CD4-positive, alpha-beta T cell treated with Interleukin-15 for 4 hours (primary cell): ENCODE measurements around the gene ALG12.

Experiments used
- DNase-seq: peaks from one replicate; pipeline ENCODE4 v3.0.0-alpha.2; 2020; ENCODE audit warnings: low spot score

ALG12 gene

DNA sequence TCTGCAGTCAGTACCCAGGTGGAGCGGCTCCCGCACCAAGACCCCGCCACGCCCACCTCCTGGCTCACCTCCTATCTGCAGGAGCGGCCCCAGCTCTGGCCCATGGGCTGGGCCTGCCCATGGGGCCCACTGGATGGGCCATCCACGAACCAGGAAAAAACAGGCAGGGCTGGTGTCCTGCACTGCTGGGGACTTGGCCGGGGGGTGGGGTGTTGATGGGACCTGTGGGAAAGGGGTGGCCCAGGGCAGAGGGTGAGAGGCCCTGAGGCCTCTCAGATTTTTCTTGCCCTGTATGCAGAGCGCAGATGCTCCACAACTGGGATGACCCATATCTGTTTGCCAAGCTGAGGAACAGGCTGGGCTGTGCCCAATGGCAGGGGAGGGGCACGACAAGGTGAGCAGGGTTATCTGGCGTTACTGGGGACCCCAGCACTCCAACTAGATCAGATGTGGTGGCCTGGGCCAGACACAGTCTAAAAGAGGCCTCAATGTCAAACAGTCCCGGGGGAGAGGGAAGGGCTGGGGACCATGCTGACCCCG is 39.7 kb upstream of the ALG12 start:
- no peak for DNase-seq

DNA sequence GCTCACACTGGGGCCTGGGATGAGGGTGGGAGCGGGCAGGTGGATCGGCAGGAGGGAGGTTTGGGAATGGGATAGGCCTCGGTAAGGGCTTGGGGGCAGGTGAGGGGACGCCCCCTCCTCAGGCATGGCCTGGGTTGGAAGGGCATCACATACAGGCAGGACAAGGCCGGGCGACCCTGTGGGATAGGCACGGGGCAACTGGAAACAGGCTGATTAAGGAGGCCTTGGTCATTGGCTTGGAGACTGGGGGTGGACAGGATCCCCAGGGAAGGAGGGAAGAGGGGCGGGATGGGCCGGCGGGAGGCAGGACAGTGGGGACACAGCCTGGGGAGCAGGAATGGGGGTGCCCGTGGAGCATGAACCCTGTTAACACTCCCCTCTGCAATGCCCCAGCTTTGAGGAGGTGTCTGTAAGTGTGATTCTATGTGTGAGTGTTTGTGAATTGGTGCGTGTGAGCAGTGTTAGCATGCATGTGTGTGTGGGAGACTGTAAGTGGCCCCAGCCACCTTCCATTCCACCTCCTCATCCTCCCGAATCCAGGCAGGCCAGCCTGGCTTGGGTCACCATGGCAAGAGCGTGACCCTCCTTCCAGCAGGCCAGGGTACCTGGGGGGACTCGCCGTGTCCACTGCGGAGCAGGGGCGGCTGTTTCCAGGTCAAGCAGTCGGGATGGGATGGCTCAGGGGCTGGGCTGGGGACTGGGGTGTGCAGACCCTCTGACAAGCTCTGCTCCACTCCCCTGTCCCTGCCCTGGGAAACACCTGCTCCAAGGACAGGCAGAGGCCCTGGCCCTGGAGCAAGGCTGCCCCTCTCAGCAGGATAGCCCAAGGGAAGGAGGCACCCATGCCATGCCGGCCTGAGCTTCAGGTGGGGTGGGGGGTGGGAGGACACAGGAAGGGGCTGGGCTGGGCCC is 38.9 kb upstream of the ALG12 start:
- no peak for DNase-seq

DNA sequence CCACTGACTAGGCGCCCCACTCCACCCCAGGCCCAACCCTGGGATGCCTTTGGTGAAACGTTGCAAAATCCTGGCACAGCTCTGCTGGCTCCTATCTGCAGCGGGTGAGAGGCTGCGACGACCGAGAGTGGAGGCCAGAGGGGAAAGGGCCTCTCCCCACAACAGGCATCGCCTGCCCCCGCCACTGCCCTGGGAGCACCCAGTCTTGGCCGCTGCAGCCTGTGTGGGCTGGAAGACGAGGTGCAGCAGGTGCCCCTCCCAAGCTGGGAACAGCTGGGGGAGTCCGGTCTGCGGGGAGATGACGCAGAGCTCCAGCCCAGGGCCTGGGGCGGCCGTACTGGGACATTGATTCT is 38.2 kb upstream of the ALG12 start:
- no peak for DNase-seq

DNA sequence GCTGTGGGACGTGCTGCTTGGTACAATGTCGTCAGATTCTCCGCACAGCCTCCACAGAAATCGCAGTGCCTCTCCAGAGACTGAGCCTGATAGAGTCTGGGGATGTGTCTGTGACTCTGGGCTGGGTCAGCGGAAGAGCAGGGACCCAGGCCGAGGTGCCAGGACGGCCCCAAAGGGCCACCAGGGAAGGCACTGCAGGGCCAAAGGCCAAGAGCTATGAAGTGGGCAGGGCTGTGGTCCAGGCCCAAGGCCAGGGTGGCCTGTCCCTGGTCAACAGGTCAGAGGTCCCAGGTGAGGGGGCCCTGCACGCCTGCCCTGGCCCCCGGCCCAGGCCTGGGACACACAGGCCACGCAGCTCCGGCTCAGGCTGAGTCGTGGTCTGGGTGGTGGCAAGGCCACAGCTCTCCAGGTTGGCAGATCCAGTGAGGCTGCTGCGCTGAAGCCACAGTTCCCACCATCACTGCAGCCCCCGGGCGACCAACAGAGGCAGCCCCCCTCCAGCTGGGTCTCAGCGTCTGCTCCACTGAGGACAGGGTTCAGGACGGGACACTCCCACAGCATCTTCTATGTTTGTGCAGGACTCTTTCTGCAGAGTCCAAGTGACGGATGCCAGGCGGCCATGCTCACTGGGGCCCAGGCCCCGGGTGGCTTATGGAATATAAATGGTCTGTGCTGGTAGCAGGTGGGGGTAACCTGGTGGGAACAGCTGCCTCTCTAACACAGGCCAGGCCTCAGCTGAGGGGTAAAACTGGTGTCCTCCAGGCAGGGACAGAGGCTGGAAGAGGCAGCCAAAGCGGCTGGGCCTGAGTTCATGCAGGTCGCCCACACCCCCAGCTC is 37.6 kb upstream of the ALG12 start:
- no peak for DNase-seq

DNA sequence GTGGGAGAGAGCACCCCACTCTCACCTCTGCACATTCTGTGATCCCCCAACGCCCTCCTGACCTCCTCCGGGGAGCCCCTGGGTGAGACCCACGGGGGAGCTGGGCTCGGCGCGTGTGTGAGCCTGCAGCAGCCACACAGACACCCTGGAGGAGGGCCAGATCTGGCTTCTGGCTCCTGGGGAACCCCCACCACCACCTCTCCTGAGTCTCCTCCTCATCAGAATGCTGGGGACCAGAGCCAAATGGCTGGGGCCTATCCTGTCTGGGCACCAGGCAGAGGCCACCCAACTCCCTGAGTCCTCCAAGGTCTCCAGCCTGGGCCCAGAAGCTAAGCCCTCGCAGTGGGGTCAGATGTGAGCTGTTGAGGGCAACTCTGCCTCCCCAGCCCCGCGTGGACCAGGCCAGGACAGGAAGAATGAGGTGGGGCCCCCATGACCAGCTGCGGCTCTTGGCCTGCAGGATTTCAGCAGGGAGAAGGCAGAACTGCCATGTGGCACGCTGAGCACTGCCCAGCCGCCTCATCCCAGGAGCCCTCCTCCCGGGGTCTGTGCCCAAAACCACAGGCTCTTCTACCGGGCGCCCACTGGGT is 36.8 kb upstream of the ALG12 start:
- no peak for DNase-seq

DNA sequence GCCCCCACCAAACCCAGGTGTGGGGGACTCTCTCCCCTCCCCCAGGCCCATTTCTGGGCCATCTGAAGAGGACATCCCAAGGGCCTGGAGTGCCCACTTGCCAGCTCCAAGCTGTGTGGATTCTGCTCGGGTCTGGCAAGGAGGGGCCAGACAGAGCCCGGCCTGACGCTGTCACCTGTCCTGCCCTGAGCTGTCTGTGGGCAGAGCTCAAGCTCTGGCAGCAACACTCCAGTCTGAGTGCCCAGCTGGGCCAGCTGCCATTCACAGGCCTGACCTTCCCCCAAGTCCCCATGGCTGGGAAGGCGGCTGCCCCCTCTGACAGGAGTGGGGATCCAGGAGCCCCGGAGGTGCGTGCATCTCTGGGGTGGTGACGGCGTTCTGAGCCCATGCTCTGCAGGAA is 36.1 kb upstream of the ALG12 start:
- DNase-seq = no peak

DNA sequence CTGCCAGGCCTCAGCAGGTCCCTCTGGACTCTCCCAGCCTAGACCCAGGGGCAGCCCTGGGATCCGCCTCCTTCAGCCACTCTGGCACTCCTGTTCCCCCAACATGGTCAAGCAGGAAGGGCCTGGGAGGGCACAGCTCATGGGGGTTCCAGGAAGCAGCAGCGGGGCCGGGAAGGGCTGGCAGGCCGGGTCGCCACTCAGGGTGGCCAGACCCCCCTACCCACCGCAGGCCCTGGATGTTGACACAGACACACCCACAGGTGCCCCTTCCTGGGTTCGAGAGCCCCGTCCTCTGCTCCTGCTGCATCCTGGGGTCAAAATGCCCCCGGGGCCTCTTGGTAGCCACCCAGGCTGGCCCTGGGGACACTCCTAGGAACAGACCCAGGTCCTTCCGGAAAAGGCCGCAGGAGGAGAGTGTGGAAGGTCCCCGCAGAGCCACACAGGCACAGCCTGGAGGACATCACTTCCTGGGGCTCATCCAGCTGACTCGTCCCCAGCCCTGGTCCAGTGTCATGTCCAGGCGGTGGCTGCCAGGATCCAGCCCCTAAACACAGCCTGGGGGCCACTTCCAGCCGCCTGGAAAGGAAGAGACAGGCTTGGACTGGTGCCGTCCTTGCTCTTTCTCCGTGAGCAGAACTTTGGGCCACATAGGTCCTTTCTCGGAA is 35.6 kb upstream of the ALG12 start:
- no peak for DNase-seq

DNA sequence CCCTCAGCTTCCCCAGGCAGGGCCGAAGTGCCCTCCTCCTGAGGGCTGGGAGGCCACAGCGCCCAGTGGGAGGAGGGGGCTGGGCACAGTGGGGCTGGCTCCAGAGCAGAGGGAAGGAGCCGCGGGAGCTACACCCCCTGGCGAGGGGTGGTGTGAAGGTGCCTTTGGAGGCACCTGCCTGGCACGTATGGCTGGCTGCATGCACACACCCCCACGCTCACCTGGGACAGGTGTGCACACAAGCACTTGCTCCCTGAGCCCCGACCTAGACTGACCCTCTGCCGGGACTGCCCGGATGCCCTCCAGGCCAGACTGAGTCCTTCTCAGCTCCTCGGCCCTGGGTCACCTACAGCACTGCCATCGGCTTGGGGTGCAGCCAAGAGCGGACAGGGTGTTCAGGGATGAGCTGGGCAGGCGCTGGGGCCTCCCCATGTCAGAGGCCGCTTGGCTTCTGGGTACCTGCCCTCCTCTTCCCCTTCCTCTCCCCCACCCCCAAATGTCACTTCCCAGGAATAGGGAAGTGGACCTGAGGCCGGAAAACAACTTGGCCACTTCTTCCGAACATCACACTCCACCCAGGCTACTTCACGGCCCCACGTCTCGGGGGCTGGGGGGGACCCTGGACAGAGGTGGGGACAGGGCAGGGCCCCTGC is 34.9 kb upstream of the ALG12 start:
- DNase-seq = no peak

DNA sequence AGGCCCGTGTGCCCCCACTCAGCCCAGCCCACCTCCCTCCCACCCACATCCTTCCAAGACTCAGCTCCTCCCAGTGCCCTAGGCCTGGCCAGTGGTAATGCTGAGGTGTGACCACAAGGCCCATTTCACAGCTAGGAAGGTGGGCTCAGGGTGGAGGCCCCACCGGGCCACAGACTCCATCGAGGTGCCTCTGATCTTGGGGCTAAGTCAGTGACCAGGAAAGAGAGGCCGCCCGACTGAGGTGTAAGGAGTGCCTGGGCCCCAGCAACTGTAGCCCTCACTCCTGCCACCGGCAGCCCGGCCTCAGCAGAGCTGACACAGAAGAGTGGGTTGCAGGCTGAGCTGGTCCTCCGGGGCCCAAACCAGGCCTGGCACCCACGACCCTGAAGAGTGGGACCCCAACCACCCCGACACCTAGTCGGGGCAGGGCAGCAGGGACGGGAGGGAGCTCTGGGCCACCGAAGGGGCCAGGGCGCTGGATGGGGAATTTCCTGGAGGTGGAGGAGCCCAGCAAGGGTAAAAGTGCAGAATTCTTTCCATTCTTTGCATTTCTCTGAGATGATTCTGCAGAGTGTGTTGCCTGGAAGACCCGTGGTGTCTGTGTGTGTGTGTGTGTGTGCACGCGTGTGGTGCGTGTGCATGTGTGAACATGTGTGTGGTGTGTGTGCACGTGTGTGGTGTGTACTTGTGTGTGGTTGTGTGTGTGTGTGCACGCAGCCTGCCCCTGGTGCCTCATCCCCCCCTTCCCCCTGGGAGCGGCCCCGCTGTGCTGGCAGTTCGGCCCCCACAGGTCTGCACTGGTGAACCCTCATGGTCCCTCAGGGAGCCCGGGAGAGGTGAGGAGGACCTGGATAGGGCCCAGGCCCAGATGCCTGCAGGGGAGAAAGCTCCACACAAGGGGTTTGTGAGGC is 34.0 kb upstream of the ALG12 start:
- no peak for DNase-seq

DNA sequence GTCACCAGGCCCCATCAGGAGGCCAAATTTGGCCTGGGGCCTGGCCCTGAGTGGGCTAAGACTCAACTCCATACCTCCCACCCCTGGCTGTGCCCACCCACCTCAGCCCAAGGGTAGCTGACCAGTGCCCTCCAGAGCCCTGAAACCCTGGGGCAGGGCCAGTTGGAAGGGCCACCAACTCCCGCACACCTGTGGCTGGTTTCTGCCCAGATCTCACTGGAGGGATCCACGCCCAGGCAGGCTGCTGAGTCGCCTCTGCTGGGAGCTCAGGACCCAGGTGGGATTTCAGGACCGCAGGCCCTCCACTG is 33.4 kb upstream of the ALG12 start:
- no peak for DNase-seq

DNA sequence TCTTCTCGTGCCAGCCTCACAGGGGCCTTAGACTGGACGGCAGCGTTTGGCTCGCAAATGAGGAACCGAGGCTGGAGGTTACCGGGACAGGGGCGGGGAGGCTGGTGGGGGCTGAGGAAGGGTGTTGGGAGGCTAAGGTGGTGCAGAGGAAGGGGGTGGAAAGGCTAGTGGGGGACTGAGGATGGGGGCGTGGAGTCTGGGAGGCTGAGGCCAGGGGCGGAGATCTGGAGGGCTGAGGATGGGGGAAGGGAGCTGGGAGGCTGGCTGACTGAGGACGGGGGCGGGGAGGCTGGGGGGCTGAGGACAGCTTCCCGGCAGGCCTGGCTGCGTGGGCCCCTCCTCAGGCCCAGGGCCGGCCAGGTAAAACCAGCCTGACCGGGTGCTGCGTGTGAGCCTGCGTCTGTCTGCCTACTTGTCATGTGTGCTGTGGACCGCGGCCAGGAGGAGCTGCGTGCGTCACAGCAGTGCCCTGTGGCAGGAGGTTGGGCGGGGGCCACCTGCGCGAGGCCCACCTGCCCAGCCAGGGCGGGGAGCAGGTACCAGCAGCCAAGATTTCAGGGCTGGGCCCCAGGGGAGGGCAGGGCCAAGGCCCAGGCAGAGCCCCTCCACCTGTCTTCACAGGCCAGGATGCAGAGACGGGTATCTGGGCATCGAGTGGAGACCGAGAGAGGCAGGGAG is 32.9 kb upstream of the ALG12 start:
- DNase-seq = no peak

DNA sequence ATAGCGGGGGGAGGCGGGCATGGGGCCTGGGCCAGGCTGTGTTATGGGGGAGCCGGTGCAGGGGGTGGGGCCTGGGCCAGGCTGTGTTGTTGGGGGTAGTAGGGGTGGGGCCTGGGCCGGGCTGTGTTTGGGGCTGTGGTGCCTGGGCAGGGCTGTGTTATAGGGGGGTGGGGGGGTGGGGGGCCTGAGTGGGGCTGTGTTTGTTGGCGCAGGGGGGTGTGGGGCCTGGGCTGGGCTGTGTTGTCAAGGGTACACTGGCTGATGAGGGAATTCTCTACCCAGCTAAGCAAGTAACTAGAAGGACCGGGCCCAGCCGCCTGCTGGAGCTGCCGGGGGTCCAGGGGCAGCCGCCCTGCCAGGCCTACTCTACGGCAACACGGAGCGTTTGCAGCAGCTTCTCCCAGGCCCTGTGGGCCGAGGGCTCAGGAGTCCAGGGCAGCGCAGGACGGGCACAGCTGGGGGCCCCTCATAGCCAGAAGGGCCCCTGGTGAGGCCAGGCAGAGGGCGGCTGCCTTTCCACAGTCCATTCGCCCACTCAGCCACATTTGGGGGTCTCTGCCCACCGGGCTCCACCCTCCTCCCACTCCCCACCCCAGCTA is 32.3 kb upstream of the ALG12 start:
- DNase-seq = no peak

DNA sequence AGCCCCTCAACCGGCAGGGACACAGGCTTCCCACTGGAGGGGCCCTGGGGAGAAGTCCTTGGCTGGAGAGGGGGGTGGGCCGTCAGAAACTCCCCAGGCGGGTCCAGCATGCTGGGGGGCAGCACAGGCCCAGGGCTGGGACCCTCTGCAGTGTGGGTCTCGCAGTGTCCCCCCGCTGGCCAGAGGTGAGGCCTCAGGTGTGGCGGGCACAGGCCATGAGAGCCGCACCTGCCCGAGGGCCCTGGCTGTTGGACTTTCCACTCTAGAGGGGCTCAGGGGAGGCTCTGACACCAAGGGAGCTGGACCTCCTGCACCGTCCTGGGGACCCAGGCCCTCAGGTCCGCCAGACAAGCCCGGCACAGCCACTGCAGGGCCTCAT is 31.7 kb upstream of the ALG12 start:
- DNase-seq = no peak

DNA sequence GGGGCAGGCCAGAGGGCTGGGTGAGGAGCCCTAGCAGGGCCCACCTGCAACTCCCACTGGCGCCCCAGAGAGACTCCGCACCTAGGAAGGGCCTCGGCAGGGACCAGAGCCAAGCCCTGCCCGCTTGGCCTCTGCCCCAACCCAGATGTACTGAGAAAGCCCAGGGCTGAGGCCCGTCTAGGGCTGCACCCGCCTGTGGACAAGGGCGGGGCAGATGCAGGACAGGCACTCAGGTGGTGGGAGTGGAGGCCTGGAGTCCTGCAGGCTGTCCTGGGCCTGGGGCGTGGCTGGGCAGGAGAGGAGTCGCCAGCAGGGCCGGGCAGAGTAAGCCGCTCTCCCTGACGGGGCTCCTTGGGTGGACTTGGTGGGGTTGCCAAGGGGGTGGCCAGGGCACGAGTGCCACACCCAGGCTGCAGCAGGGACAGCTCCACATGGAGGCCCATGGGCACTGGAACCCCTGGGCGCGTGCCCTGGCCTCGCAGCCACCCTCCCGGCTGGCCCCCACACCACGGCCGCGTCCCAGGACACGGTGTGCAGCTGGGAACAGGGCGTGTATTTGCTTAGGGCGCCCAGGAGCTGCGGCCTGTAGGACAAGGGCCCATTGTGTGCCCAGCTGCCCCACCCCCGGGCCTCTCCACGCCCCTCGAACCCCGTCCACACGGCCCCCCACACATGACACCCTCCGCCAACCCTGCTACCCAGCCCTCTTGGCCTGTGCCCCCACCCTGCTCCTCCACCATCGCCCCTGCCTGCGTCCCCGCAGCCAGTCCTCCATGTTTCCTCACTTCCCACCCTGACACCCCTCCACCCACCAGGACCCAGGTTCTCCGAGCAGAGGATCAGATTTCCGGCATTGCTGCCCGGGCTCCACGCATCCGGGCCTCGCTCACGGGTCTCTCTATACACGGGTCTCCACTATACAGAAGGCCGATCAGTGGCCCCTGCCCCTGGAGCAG is 31.0 kb upstream of the ALG12 start:
- DNase-seq = no peak

DNA sequence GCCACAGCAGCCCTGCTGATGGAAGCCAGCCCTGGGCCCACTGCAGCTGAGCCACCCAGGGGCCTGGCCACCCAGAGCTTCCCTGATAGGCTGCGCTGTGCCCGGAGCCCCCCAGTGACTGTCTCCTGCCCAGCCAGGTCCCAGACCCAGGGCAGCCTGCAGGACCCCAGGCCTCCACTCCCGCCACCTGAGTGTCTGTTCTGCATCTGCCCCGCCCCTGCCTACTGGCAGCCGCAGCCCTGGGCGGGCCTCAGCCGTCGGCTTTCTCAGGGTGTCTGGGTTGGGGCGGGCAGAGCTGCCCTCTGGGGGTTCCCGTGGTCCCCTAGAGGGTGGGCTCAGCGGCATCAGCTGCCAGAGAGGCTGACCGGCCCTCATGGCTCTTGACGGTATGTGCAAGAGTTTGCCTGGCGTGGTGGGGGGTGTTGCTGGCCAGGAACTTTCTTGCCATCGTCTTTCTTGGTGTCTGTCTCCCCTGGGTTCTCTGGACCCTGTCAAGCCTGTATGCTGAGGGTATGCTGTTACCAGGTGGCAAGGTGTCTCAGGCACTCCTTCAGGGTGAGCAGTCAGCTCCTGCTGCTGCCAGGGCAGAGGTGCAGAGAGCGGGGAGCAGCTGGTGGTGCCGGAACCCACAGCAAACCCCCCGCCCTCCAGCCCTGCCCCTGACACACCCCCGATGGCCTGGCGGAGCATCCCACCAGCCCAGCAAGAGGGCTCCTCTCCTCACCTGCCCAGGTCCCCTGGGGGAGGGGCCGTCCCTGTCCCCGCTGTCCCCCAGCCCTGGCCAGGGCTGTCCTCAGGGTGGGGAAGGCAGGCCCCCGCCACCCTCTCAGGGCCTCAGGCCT is 30.1 kb upstream of the ALG12 start:
- no peak for DNase-seq

DNA sequence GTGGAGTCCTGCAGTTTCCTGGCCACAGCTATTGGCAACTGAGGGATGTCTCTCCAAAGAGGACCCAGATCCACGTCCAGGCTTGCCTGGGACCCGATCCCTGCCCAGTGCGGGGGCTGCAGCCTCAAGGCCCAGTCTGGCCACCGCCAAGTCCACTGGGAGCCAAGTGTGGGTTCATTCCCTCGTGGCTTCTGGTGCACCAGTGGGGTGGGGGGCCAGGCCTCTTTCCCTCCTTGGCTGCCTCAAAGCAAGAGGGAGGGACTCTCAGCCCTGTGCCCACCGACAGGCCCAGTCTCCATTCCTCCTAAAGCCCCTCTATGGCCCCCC is 29.0 kb upstream of the ALG12 start:
- DNase-seq = no peak

DNA sequence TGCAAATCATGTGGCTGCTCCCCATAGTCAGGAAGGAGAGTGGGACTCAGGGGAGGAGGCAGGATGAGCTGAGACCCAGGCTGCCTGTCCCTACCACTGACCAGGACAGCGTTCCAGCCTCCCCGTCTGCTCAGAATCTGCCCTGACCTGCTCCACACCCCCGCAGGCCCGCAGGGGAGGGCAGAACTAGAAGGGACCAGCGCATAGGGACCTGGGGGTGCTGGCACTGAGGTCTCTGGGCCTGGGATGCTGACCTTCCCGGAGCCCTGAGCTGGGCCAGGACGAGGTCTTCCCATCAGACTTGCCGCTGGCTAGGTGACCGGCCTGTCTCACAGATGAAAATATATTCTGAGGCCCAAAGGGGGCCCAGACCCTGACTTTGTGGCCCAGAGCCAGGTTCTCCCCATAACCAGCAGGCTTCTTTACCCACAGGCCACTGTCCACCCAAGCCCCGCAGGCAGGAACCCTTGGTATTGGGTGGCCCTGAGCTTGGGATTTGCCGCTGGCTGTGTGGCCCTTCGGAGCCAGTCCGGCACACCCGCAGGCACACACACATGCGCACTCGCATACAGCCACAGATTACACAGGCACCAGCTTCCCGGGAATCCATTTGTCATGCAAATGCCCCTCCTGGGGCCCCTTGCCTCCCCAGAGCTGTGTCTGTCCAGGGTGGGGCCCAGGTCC is 28.5 kb upstream of the ALG12 start:
- DNase-seq = no peak
